Mononuclear cell (primary cell): ENCODE data around the gene DOCK2. TPM values are rescaled to one million over a fixed set of nuclear protein-coding genes. Genes with fewer than 3 reads are reported as not detected.
"Not testable (repeated sequence)": the region's sequence is repeated elsewhere in the genome, so short reads cannot be mapped to it uniquely, and the experiment has no call there.

ENCODE experiments used
- H3K27me3 ChIP-seq: 2 replicates; pipeline ENCODE4 v1.6.0; 2011; ENCODE audit warnings: low read length, control low read depth; ENCODE audit not compliant: insufficient read depth
- H3K4me1 ChIP-seq: 2 replicates; pipeline ENCODE4 v1.5.1; 2011; ENCODE audit warnings: mild to moderate bottlenecking, low read length, control low read depth; ENCODE audit not compliant: insufficient read depth
- H3K4me3 ChIP-seq: 2 replicates; pipeline ENCODE4 v1.5.1; 2011; ENCODE audit warnings: mild to moderate bottlenecking, low read length, moderate library complexity
- H3K9me3 ChIP-seq: 2 replicates; pipeline ENCODE4 v1.5.1; 2011; ENCODE audit warnings: low read depth, mild to moderate bottlenecking, control low read depth, low read length
- total RNA-seq: library from RNA; depleted of rRNA; stranded (reverse); fragments of >200 nt; gene quantifications from one replicate; pipeline ENCODE4 v1.2.3, GENCODE V29; 2012

Gene DOCK2
- total RNA-seq, 1 donor: 244 TPM

DNA sequence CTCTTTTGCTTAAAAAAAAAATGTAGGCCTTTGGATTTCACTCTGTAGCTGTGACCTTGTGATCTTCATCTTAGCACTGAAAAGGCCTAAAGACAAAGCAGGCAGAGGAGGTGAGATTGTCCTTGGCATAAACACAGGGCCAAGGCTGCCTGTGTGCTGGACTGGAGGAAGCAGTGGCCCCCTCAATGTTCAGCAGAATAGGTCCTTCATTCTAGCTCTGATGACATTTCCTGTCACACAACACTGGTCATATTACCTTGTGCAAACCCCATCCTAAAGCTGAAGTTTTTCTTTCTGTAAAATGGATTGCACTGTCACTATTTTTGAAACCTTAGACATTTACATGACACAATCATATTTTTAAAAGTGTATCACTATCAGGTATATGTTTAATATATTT, 195.8 kb downstream of the DOCK2 start:
- H3K4me1 ChIP-seq: peaks cover 14% of the 10 kb centered on the region
- H3K4me3 ChIP-seq: no peak overlapping the region
- H3K9me3 ChIP-seq: no peaks in the 10 kb centered on the region
- H3K27me3 ChIP-seq: no peaks in the 10 kb centered on the region

DNA sequence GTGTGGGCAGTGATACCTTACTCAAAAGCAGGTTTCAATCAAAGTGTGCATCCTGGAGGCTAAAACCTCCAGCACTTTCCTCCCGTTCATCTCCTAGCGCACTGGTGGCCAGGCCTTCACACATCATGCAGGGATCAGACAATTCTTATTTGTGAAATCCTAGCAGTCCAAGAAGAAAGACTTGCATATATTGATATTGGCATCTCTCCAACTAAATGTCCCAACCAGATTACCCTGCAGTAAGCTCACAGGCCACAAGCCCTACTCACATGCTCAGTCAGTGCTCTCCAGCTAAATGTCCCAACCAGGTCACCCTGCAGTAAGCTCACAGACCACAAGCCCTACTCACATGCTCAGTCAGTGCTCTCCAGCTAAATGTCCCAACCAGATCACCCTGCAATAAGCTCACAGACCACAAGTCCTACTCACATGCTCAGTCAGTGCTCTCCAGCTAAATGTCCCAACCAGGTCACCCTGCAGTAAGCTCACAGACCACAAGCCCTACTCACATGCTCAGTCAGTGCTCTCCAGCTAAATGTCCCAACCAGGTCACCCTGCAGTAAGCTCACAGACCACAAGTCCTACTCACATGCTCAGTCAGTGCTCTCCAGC, 196.7 kb downstream of the DOCK2 start:
- H3K9me3 ChIP-seq, H3K4me3 ChIP-seq, H3K27me3 ChIP-seq: not testable (repeated sequence)
- H3K4me1 ChIP-seq: peaks cover 14% of the 10 kb centered on the region

DNA sequence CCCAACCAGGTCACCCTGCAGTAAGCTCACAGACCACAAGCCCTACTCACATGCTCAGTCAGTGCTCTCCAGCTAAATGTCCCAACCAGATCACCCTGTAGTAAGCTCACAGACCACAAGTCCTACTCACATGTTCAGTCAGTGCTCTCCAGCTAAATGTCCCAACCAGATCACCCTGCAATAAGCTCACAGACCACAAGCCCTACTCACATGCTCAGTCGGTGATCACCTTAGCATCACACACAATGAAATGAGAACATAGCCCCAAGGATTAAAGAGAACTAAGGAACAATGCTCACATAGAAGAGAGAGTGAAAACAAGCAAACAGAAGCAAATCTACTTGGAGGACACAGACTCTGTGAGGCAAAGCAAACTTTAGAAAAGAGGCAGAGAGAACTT, 197.5 kb downstream of the DOCK2 start:
- H3K27me3 ChIP-seq, H3K4me3 ChIP-seq, H3K9me3 ChIP-seq: not testable (repeated sequence)
- peaks cover 14% of the 10 kb centered on the region for H3K4me1 ChIP-seq

GRCh38 chr5:169836835-169837536, 199.9 kb downstream of the DOCK2 start:
- H3K27me3 ChIP-seq: no peaks in the 10 kb centered on the region
- no peak overlapping the region for H3K4me3 ChIP-seq
- H3K9me3 ChIP-seq: no peaks in the 10 kb centered on the region
- peaks cover 14% of the 10 kb centered on the region for H3K4me1 ChIP-seq

DNA sequence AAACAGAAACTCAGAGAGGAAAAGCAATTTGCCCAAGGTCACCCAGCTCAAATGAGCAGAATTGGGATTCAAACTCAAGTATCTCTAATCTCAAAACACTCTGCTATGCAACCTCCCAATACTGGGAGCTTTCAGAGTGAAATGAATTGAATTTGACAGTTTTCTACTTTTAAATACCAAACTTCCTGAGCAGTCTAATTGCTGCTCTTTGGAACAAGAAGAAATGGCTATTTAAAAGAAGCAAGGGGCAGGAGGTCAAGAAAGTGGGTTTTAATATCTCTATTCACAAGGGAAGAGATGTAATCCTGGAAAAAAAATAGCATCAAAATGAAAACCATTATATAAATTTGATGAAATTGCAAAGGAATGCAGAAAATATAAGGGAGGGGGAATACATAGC, 200.6 kb downstream of the DOCK2 start:
- no peaks in the 10 kb centered on the region for H3K9me3 ChIP-seq
- peaks cover 8% of the 10 kb centered on the region for H3K4me1 ChIP-seq
- no peak overlapping the region for H3K4me3 ChIP-seq
- H3K27me3 ChIP-seq: no peaks in the 10 kb centered on the region

DNA sequence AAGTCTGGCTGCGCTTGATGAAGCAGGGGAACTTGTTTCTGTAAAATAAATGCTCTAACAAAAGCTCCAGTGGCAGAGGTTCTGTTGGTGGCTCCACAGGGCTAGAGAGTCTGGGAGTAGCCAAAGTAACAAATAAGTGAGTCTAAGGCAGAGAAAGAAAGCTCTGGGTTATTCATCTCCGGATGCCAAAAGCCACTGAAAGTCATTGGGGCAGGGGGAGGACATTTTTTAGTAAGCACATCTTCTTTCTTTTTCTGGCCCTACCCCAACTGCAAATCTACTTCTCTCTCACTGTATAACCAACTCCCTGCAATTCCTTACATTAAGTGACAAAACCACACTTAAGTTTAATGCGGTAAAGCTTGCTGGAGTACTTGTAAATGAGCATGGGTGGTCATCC, 201.6 kb downstream of the DOCK2 start:
- no peaks in the 10 kb centered on the region for H3K9me3 ChIP-seq
- H3K27me3 ChIP-seq: no peaks in the 10 kb centered on the region
- no peak overlapping the region for H3K4me3 ChIP-seq
- H3K4me1 ChIP-seq: peaks cover 2% of the 10 kb centered on the region

DNA sequence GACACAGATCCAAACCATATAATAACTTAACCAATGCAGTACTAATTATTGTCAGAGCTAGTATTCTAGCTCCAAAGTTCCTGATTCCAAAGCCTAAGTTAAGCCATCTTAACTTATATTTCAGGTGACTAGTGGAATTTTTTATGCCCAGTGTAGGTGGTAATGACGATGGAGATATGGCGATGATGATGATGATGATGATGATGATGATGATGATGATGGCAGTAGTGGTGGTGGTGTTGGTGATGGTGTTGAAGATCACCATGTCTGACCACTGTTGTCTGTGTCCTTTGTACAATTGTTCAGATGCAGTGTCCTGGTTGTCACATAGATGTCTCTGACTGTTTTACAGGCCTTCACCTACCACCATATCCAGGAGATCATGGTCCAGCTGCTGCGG, 203.3 kb downstream of the DOCK2 start:
- no peaks in the 10 kb centered on the region for H3K27me3 ChIP-seq
- H3K9me3 ChIP-seq: no peaks in the 10 kb centered on the region
- H3K4me1 ChIP-seq: no peaks in the 10 kb centered on the region
- no peak overlapping the region for H3K4me3 ChIP-seq

GRCh38 chr5:169842699-169843098, 205.6 kb downstream of the DOCK2 start:
- Histone ChIP-seq H3K4me1 (no peaks in the 10 kb centered on the region), H3K9me3 (no peaks in the 10 kb centered on the region), H3K4me3 (no peak overlapping the region), H3K27me3 (no peaks in the 10 kb centered on the region)

GRCh38 chr5:169847519-169847918, 210.4 kb downstream of the DOCK2 start:
- Histone ChIP-seq H3K4me3 (no peak overlapping the region), H3K4me1 (no peaks in the 10 kb centered on the region), H3K27me3 (no peaks in the 10 kb centered on the region), H3K9me3 (peaks cover 15% of the 10 kb centered on the region)

DNA sequence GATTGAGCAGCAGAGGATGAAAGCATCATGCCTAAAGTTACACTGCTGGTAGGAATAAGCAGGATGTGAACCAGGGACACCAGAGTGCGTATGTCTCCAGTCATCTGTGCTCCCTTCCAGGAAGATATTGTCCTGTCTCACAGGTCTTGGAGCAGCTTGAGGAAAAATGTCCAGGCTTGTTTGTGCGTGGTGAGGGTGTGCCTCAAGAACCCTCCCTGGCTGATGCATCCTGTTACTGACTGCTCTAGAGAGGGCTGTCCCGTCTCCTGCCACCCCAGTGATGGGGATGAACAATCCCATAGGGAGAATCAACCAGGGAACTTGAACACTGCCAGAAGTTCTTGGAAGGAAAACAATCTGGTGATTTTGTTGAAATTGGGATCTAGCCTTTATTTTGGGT, 211.2 kb downstream of the DOCK2 start:
- Histone ChIP-seq H3K4me3 (no peak overlapping the region), H3K4me1 (no peaks in the 10 kb centered on the region), H3K27me3 (no peaks in the 10 kb centered on the region), H3K9me3 (peaks cover 15% of the 10 kb centered on the region)

GRCh38 chr5:169848792-169849191, 211.7 kb downstream of the DOCK2 start:
- peaks cover 15% of the 10 kb centered on the region for H3K9me3 ChIP-seq
- H3K4me3 ChIP-seq: no peak overlapping the region
- H3K4me1 ChIP-seq: no peaks in the 10 kb centered on the region
- H3K27me3 ChIP-seq: no peaks in the 10 kb centered on the region

GRCh38 chr5:169850409-169850808, 213.3 kb downstream of the DOCK2 start:
- Histone ChIP-seq H3K9me3 (peaks cover 15% of the 10 kb centered on the region), H3K4me3 (no peak overlapping the region), H3K27me3 (no peaks in the 10 kb centered on the region), H3K4me1 (no peaks in the 10 kb centered on the region)

GRCh38 chr5:169851321-169851850, 214.3 kb downstream of the DOCK2 start:
- H3K27me3 ChIP-seq: no peaks in the 10 kb centered on the region
- H3K9me3 ChIP-seq: peaks cover 15% of the 10 kb centered on the region
- H3K4me1 ChIP-seq: no peaks in the 10 kb centered on the region
- no peak overlapping the region for H3K4me3 ChIP-seq

DNA sequence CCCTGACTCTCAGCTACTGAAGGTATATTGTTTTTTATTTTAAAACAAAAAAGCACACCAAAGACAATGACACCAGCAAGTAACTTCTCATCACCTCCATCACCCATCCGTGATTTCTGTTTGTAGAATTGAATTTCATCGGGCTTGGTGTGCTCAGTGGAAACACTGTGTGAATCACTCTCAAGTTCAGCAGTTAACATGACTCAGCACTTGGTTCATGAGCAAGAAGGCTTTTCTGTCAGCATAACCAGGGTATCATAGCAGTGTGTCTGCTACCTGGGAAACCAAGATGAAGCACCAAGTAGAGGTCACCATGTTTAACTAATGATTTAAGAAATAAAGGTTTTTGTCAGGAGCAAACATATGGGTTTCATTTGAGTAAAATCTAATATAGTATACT, 219.5 kb downstream of the DOCK2 start:
- no peaks in the 10 kb centered on the region for H3K27me3 ChIP-seq
- no peaks in the 10 kb centered on the region for H3K4me1 ChIP-seq
- H3K9me3 ChIP-seq: no peaks in the 10 kb centered on the region
- no peak overlapping the region for H3K4me3 ChIP-seq

GRCh38 chr5:169860585-169860984, 223.5 kb downstream of the DOCK2 start:
- no peaks in the 10 kb centered on the region for H3K9me3 ChIP-seq
- no peaks in the 10 kb centered on the region for H3K27me3 ChIP-seq
- no peaks in the 10 kb centered on the region for H3K4me1 ChIP-seq
- no peak overlapping the region for H3K4me3 ChIP-seq

DNA sequence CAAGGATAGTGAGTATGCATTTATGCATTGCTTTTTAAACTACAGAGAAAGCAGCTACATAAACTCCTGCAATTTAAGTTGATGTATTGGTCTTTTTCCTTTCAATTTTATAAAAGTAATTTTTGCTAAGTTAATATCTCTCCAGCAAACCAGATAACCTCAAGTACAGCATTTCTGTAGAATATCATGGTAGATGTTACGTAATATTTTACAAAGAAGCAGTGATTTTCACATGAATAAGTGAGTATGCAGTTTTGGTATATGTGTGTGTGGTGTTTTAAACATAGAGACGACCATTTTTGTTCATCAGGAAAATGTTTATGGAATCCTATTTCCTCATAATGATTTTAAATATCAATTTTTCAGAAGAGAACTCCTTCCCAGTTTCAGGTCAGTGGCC, 224.4 kb downstream of the DOCK2 start:
- Histone ChIP-seq H3K4me3 (no peak overlapping the region), H3K27me3 (no peaks in the 10 kb centered on the region), H3K4me1 (no peaks in the 10 kb centered on the region), H3K9me3 (no peaks in the 10 kb centered on the region)
